ENCODE data around the gene INPP4A. TPM values are rescaled to one million over a fixed set of nuclear protein-coding genes. Genes with fewer than 3 reads are reported as not detected.

INPP4A gene
- total and polyA plus RNA-seq, 10 of the 15 experiments (the other 5 are each of a cell fraction or from before 2014, with no cell fraction given), result 4.7 to 62.3 (median 36.9) TPM

GRCh38 chr2:98547092-98547790 is 102.6 kb downstream of the INPP4A start:
- no peaks in the 10 kb centered on the region for H3K27me3 ChIP-seq (replicated peaks in 1 of 2; ENCODE audit: control insufficient read depth in 2 of 2, insufficient read depth in 2 of 2, low read length in 1 of 2)
- ATAC-seq, result peak; percentile 24; the same call in 2 of the 3 replicates
- no peaks in the 10 kb centered on the region for H3K9me3 ChIP-seq (replicated peaks; ENCODE audit: control insufficient read depth, insufficient read depth, low read length)
- peaks cover 54% of the 10 kb centered on the region for H3K4me1 ChIP-seq (ENCODE audit: control insufficient read depth, insufficient read depth, low read length)
- peak overlapping the region; percentile 9; the same call in 1 of the 2 replicates for H3K27ac ChIP-seq (ENCODE audit: control insufficient read depth, insufficient read depth)
- no TSS peak for BruUV-seq (replicated peaks)
- in situ Hi-C loops (cut with MboI), result no loop called here
- FAIRE-seq, result no peak
- H3K4me3 ChIP-seq, result no peak overlapping the region
- ChIA-PET POLR2A (interaction anchor here (1.4 kb wide), 1 partner anchor 9 kb away, joined by 4 read pairs; no protein-coding TSS in a partner anchor), RAD21 (ENCODE audit: unreplicated experiment) (no interaction called here), CTCF (no interaction called here), SMC1A (ENCODE audit: uncharacterized antibody, unreplicated experiment) (interaction anchor here (0.5 to 1.2 kb wide), 4 partner anchors 10 to 374 kb away, joined by 3 to 4 read pairs (median 3); no protein-coding TSS in a partner anchor)
- DNase-seq (ENCODE audit: low read depth, low spot score), result no peak
- H4K20me1 ChIP-seq (ENCODE audit: control insufficient read depth, insufficient read depth), result no peaks in the 10 kb centered on the region
- 93% methylated on average over 2 of the region's 2 CpGs for WGBS (ENCODE audit: insufficient coverage, insufficient replicate concordance, low lambda C conversion rate, missing lambda C conversion rate)
- no peak overlapping the region for H2AFZ ChIP-seq (ENCODE audit: control insufficient read depth, low read depth, low read length)
- H3K4me2 ChIP-seq (ENCODE audit: control insufficient read depth, insufficient read depth), result 0 out of 2 replicates have a peak overlapping the region, but pooled peaks have one; percentile 10
- H3K79me2 ChIP-seq (ENCODE audit: control insufficient read depth, insufficient read depth, low read length), result no peaks in the 10 kb centered on the region
- H3K36me3 ChIP-seq (ENCODE audit: control insufficient read depth in 2 of 2, insufficient read depth in 2 of 2, low read length in 1 of 2), result peaks cover 52 to 56% of the 10 kb centered on the region in 2 experiments
- no peak overlapping the region; the same call in 1 of the 2 replicates for H3K9ac ChIP-seq (ENCODE audit: control insufficient read depth, insufficient read depth, low read length)
- intact Hi-C loops (cut with micrococcal nuclease; ENCODE audit: unreplicated experiment), result loop anchor here (5.0 kb wide), 1 partner anchor 80 kb away; no protein-coding TSS in a partner anchor
- TF ChIP-seq ETV6 (conservative IDR thresholded peaks at IDR 0.05 in 1 of 2, IDR thresholded peaks at IDR 0.05 in 1 of 2; ENCODE audit: borderline replicate concordance in 1 of 2, low read depth in 1 of 2) (peak in 1 of 2 experiments; percentile 85; a peak in 1 of 4 replicates), NBN (IDR thresholded peaks at IDR 0.05) (0 out of 2 replicates have a peak, but pooled peaks have one; percentile 30), CREM (IDR thresholded peaks at IDR 0.05; ENCODE audit: low read depth) (no peak), FOXM1 (IDR thresholded peaks at IDR 0.05; ENCODE audit: low read depth, low read length) (0 out of 2 replicates have a peak, but pooled peaks have one; percentile 22), KAT2A (conservative IDR thresholded peaks at IDR 0.05; ENCODE audit: control insufficient read depth, low read depth, low read length) (no peak), PAX8 (IDR thresholded peaks at IDR 0.05) (no peak), ZBED1 (IDR thresholded peaks at IDR 0.05; ENCODE audit: borderline replicate concordance) (no peak), SRF (IDR thresholded peaks at IDR 0.05; ENCODE audit: low read depth in 2 of 2, low read length in 2 of 2) (no peak), PRDM15 (CRISPR knock-in tag; IDR thresholded peaks at IDR 0.05) (no peak), CBFB (IDR thresholded peaks at IDR 0.05; ENCODE audit: low read depth) (no peak), SMC3 (IDR thresholded peaks at IDR 0.05; ENCODE audit: borderline replicate concordance, low read length) (no peak), IKZF2 (IDR thresholded peaks at IDR 0.05) (peak in 1 of 2 experiments; percentile 26; a peak in 1 of 4 replicates), MTA3 (IDR thresholded peaks at IDR 0.05; ENCODE audit: borderline replicate concordance, low read length) (no peak), RFX5 (IDR thresholded peaks at IDR 0.05; ENCODE audit: low read depth, low read length) (no peak)
- TF ChIP-seq, protein P1, sequence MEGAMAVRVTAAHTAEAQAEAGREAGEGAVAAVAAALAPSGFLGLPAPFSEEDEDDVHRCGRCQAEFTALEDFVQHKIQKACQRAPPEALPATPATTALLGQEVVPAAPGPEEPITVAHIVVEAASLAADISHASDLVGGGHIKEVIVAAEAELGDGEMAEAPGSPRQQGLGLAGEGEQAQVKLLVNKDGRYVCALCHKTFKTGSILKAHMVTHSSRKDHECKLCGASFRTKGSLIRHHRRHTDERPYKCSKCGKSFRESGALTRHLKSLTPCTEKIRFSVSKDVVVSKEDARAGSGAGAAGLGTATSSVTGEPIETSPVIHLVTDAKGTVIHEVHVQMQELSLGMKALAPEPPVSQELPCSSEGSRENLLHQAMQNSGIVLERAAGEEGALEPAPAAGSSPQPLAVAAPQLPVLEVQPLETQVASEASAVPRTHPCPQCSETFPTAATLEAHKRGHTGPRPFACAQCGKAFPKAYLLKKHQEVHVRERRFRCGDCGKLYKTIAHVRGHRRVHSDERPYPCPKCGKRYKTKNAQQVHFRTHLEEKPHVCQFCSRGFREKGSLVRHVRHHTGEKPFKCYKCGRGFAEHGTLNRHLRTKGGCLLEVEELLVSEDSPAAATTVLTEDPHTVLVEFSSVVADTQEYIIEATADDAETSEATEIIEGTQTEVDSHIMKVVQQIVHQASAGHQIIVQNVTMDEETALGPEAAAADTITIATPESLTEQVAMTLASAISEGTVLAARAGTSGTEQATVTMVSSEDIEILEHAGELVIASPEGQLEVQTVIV (IDR thresholded peaks at IDR 0.05; ENCODE audit: borderline replicate concordance, partially characterized antibody), result peak; percentile 23

Measured in GM12878 (cell line).